Caco-2 (cell line): ENCODE measurements around the gene DVL1. TPM values are rescaled to one million over a fixed set of nuclear protein-coding genes. Genes with fewer than 3 reads are reported as not detected.

ENCODE experiments used
- BruUV-seq: library from RNA; stranded (reverse); fragments of 400-500 nt; replicated peaks from 2 replicates; lab custom pipeline; 2021; lab: Mats Ljungman, UMichigan
- CTCF ChIA-PET: fragments of 300-600 bp; sonication (Branson Sonifier 250); formaldehyde crosslinking; loops from one replicate; lab custom pipeline; 2022; ENCODE audit warnings: antibody characterized with exemption; lab: Charles Lee
- POLR2A ChIA-PET: fragments of 300-600 bp; sonication (Branson Sonifier 250); formaldehyde crosslinking; loops from one replicate; lab custom pipeline; 2022; ENCODE audit warnings: antibody characterized with exemption; lab: Charles Lee
- DNase-seq, 2 experiments: peaks; one replicate each; pipeline versions ENCODE4 v3.0.0 to v3.0.0-alpha.2; 2020 to 2022
- H3K27me3 ChIP-seq: replicated peaks from 2 replicates; pipeline ENCODE4 v1.6.0; 2011; ENCODE audit warnings: low read length; ENCODE audit not compliant: control insufficient read depth, insufficient read depth
- H3K36me3 ChIP-seq: 2 replicates; pipeline ENCODE4 v1.5.1; 2011; ENCODE audit warnings: low read length; ENCODE audit not compliant: control insufficient read depth, insufficient read depth
- H3K4me1 ChIP-seq: fragments of 250-450 bp; sonication (Bioruptor Pico); 2 replicates; pipeline ENCODE4 v1.5.1; 2020; ENCODE audit warnings: mild to moderate bottlenecking
- H3K4me3 ChIP-seq: 2 replicates; pipeline ENCODE4 v1.5.1; 2011; ENCODE audit warnings: low read depth, mild to moderate bottlenecking, control low read depth, low read length
- H3K9me3 ChIP-seq: fragments of 250-450 bp; sonication (Bioruptor Pico); 2 replicates; pipeline ENCODE4 v1.5.1; 2020; ENCODE audit warnings: mild to moderate bottlenecking, moderate library complexity
- H3K27ac Mint-ChIP-seq: one replicate; pipeline ENCODE4 v1.8.0; 2022; ENCODE audit warnings: mixed read lengths; ENCODE audit not compliant: unreplicated experiment
- H3K27me3 Mint-ChIP-seq: one replicate; pipeline ENCODE4 v1.8.0; 2022; ENCODE audit warnings: mixed read lengths; ENCODE audit not compliant: insufficient read depth, unreplicated experiment
- H3K36me3 Mint-ChIP-seq: one replicate; pipeline ENCODE4 v1.8.0; 2022; ENCODE audit warnings: mild to moderate bottlenecking, mixed read lengths; ENCODE audit not compliant: insufficient read depth, unreplicated experiment
- H3K4me1 Mint-ChIP-seq: one replicate; pipeline ENCODE4 v1.8.0; 2022; ENCODE audit warnings: low read depth, mixed read lengths; ENCODE audit not compliant: unreplicated experiment
- H3K4me3 Mint-ChIP-seq: one replicate; pipeline ENCODE4 v1.8.0; 2022; ENCODE audit warnings: mild to moderate bottlenecking, moderate library complexity, mixed read lengths; ENCODE audit not compliant: unreplicated experiment
- H3K9me3 Mint-ChIP-seq: one replicate; pipeline ENCODE4 v1.8.0; 2022; ENCODE audit warnings: mixed read lengths; ENCODE audit not compliant: unreplicated experiment
- CTCF ChIP-seq, 2 experiments: fragments of 200-600 bp in 1 of 2; IDR thresholded peaks; 1 replicate in 1 of 2; 2 replicates in 1 of 2; pipeline versions ENCODE4 v1.5.1 to v1.8.0; 2011 to 2022; ENCODE audit warnings: antibody characterized with exemption in 1 of 2, control low read depth in 1 of 2, inconsistent platforms in 1 of 2, low read depth in 1 of 2, low read length in 1 of 2, mild to moderate bottlenecking in 1 of 2, moderate library complexity in 1 of 2; ENCODE audit not compliant: insufficient read depth in 1 of 2, severe bottlenecking in 1 of 2, unreplicated experiment in 1 of 2
- intact Hi-C: fragments of 100-400 bp; cut with micrococcal nuclease; formaldehyde crosslinking; loops from one replicate; pipeline ENCODE4 v1.10.0; 2022; ENCODE audit not compliant: unreplicated experiment
- total RNA-seq: library from RNA; stranded (reverse); gene quantifications from 2 replicates; pipeline ENCODE4 v1.2.3, GENCODE V29; 2022

DVL1 gene
- total RNA-seq, 1 experiment from 2014 or later: 40.6 TPM

- Histone ChIP-seq H3K36me3 (no peaks in the 10 kb centered on the region), H3K4me1 (no peaks in the 10 kb centered on the region; the same call in 1 of the 2 replicates), H3K9me3 (no peaks in the 10 kb centered on the region), H3K4me3 (no peak overlapping the region), H3K27me3 (no peaks in the 10 kb centered on the region)
- Mint-ChIP-seq H3K4me1 (no peaks in the 10 kb centered on the region), H3K36me3 (peaks cover 14% of the 10 kb centered on the region), H3K4me3 (peak overlapping the region; percentile 45), H3K27me3 (peaks cover 3% of the 10 kb centered on the region), H3K27ac (peak overlapping the region; percentile 55), H3K9me3 (peaks cover 8% of the 10 kb centered on the region)
- intact Hi-C loops: loop anchor here (2.0 kb wide), 1 partner anchor 305 kb away; no protein-coding TSS in a partner anchor
- no TSS peak for BruUV-seq
- CTCF ChIA-PET: no interaction called here
- peak; percentile 45 to 55 for TF ChIP-seq CTCF (IDR thresholded peaks at IDR 0.05; ENCODE audit: insufficient read depth in 1 of 2, low read depth in 1 of 2, low read length in 1 of 2, severe bottlenecking in 1 of 2, unreplicated experiment in 1 of 2)
- peak; percentile 65 to 75 for DNase-seq
- POLR2A ChIA-PET: interaction anchor here (0.5 kb wide), 1 partner anchor 270 kb away, joined by 4 read pairs; the partner anchor contains the start of gene AGRN
These were observed 58.9 kb downstream of the DVL1 start for GRCh38 chr1:1290238-1290731.

DNA sequence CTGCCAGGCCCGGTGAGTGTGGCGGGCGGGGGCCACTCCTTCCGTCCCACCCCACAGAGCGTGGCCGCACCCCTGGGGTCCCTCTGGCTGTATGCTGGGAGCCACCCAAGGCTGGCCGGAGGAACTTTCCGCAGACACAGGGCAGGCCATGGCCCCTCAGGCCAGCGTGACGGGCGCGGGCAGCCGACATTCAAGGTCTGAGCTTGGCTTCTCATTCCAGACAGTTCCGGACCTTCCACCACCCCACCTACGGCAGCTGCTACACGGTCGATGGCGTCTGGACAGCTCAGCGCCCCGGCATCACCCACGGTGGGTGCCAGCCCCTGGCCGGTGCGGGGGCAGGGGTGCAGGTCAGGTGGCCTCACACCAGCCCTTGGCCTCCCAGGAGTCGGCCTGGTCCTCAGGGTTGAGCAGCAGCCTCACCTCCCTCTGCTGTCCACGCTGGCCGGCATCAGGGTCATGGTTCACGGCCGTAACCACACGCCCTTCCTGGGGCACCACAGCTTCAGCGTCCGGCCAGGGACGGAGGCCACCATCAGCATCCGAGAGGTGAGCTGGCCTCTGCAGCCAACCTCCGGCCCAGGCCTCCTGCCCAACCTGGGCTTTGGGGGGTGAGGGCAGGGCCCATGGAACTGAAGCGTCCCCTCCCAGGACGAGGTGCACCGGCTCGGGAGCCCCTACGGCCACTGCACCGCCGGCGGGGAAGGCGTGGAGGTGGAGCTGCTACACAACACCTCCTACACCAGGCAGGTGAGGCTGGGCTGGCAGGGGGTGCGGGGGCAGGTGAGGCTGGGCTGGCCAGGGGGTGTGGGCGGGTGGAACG lies 61.7 kb downstream of the DVL1 start:
- H3K9me3 Mint-ChIP-seq: peaks cover 8% of the 10 kb centered on the region
- H3K27ac Mint-ChIP-seq: no peak overlapping the region
- ChIA-PET POLR2A (no interaction called here), CTCF (interaction anchor here (0.6 kb wide), 1 partner anchor 171 kb away, joined by 4 read pairs; no protein-coding TSS in a partner anchor)
- Histone ChIP-seq H3K36me3 (no peaks in the 10 kb centered on the region), H3K4me1 (no peaks in the 10 kb centered on the region; the same call in 1 of the 2 replicates), H3K9me3 (no peaks in the 10 kb centered on the region), H3K4me3 (no peak overlapping the region), H3K27me3 (no peaks in the 10 kb centered on the region)
- BruUV-seq: no TSS peak
- no peak overlapping the region for H3K4me3 Mint-ChIP-seq
- intact Hi-C loops: no loop called here
- TF ChIP-seq CTCF (IDR thresholded peaks at IDR 0.05; ENCODE audit: insufficient read depth in 1 of 2, low read depth in 1 of 2, low read length in 1 of 2, severe bottlenecking in 1 of 2, unreplicated experiment in 1 of 2): no peak
- no peak for DNase-seq
- peaks cover 3% of the 10 kb centered on the region for H3K27me3 Mint-ChIP-seq
- H3K36me3 Mint-ChIP-seq: peaks cover 14% of the 10 kb centered on the region
- no peaks in the 10 kb centered on the region for H3K4me1 Mint-ChIP-seq

DNA sequence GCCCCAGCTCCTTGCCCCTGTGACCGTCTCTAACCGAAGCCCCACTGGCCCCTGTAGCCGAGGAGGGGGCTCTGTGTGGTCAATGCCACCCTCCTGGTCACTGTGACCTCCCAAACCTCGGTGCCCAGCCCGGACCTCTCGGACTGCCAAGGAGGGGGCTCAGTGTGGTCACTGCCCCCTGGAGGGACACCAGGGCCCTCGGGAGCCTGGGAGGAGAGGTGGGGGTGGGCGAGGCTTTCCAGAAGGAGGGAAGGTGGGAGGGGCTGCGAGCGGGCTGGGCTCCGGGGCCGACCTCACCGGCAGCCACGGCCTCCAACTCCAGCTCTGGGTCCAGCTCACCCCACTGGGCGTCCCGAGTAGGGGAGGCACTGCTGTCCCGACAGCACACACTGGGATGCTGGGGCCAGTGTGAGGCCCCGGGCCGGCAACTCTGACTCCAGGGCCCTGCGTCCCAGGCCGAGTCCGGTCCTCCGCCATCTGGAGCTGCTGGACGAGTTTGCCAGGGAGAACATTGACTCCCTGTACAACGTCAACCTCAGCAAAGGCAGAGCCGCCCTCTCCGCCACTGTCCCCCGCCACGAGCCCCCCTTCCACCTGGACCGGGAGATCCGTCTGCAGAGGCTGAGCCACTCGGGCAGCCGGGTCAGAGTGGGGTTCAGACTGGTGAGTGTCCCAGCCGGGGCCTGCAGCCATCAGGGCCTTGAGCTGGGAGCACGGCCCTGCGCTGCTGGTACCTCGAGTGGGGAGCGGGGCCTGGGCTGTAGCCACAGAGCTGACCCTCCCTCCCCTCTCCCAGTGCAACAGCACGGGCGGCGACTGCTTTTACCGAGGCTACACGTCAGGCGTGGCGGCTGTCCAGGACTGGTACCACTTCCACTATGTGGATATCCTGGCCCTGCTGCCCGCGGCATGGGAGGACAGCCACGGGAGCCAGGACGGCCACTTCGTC lies 62.6 kb downstream of the DVL1 start:
- Mint-ChIP-seq H3K36me3 (peaks cover 9% of the 10 kb centered on the region), H3K27me3 (peaks cover 3% of the 10 kb centered on the region), H3K4me3 (no peak overlapping the region), H3K27ac (no peak overlapping the region), H3K9me3 (peaks cover 8% of the 10 kb centered on the region), H3K4me1 (no peaks in the 10 kb centered on the region)
- Histone ChIP-seq H3K4me1 (no peaks in the 10 kb centered on the region; the same call in 1 of the 2 replicates), H3K9me3 (no peaks in the 10 kb centered on the region), H3K36me3 (no peaks in the 10 kb centered on the region), H3K4me3 (no peak overlapping the region), H3K27me3 (no peaks in the 10 kb centered on the region)
- no peak for DNase-seq
- no peak for TF ChIP-seq CTCF (IDR thresholded peaks at IDR 0.05; ENCODE audit: insufficient read depth in 1 of 2, low read depth in 1 of 2, low read length in 1 of 2, severe bottlenecking in 1 of 2, unreplicated experiment in 1 of 2)
- BruUV-seq: no TSS peak
- CTCF ChIA-PET: no interaction called here
- intact Hi-C loops: no loop called here
- POLR2A ChIA-PET: no interaction called here
